Small intestine (tissue), 7 donors: ENCODE results near the gene SVOP. TPM values are rescaled to one million over a fixed set of nuclear protein-coding genes. Genes with fewer than 3 reads are reported as not detected.
"Not testable (repeated sequence)": the region's sequence is repeated elsewhere in the genome, so short reads cannot be mapped to it uniquely, and the experiment has no call there.

ENCODE experiments used
- DNase-seq, 2 donors: peaks; one replicate each; pipeline versions ENCODE4 v3.0.0 to v3.0.0-alpha.2; 2013
- FAIRE-seq: peaks from 2 replicates; lab custom pipeline; 2012; peaks lifted over from hg19 to GRCh38; lab: Jason Lieb, UNC
- H3K27ac ChIP-seq, 3 donors: one replicate each; pipeline ENCODE4 v1.5.1; 2013; ENCODE audit warnings: low read length in 2 of 3, mild to moderate bottlenecking in 2 of 3, control low read depth in 1 of 3, inconsistent platforms in 1 of 3, low read depth in 1 of 3, moderate library complexity in 1 of 3
- H3K27me3 ChIP-seq, 3 donors: one replicate each; pipeline ENCODE4 v1.6.1; 2013; ENCODE audit warnings: low read length in 3 of 3, inconsistent platforms in 1 of 3; ENCODE audit not compliant: control insufficient read depth in 3 of 3, insufficient read depth in 3 of 3
- H3K36me3 ChIP-seq, 3 donors: one replicate each; pipeline ENCODE4 v1.6.1; 2013; ENCODE audit warnings: low read length in 3 of 3, inconsistent platforms in 1 of 3, low read depth in 1 of 3, mild to moderate bottlenecking in 1 of 3, moderate library complexity in 1 of 3; ENCODE audit not compliant: control insufficient read depth in 3 of 3, insufficient read depth in 2 of 3
- H3K4me1 ChIP-seq, 3 donors: one replicate each; pipeline ENCODE4 v1.6.1; 2013; ENCODE audit warnings: low read length in 2 of 3, inconsistent platforms in 1 of 3, low read depth in 1 of 3, mild to moderate bottlenecking in 1 of 3, moderate library complexity in 1 of 3; ENCODE audit not compliant: control insufficient read depth in 3 of 3, insufficient read depth in 2 of 3
- H3K4me3 ChIP-seq, 3 donors: one replicate each; pipeline ENCODE4 v1.5.1; 2013; ENCODE audit warnings: low read length in 3 of 3, control low read depth in 1 of 3, inconsistent platforms in 1 of 3, low read depth in 1 of 3, mild to moderate bottlenecking in 1 of 3, moderate library complexity in 1 of 3
- H3K9me3 ChIP-seq, 2 donors: one replicate each; pipeline ENCODE4 v1.6.1; 2013; ENCODE audit warnings: low read depth in 1 of 2, low read length in 1 of 2; ENCODE audit not compliant: control insufficient read depth in 2 of 2, insufficient read depth in 1 of 2
- WGBS, 3 donors: extraction: QIAGEN DNeasy Blood & Tissue Kit; methylation state at CpG; one replicate each; pipeline ENCODE4 v1.1.7; 2013; 5-methylcytosine and 5-hydroxymethylcytosine counted together
- polyA plus RNA-seq, 4 donors: library from polyadenylated mRNA; stranded (reverse) in 3 of 4; unstranded in 1 of 4; fragments of 200-250 nt in 3 of 4; fragments of 120-200 nt in 1 of 4; gene quantifications; one replicate each; pipeline versions ENCODE4 v1.2.1 to v1.2.3, GENCODE V29; 2013
- donor health status: healthy with polysubstance abuse.
- donor health status: control.
- donor health status: control.
- donor health status: Bipolar disorder and iron deficiency.
- donor health status: healthy.

The SVOP gene
- polyA plus RNA-seq, 4 donors, result 0.37 to 0.94 TPM; not detected in 2

GRCh38 chr12:108859923-108860291 is 161.0 kb downstream of the SVOP start:
- FAIRE-seq, result no peak
- DNase-seq, result no peak

GRCh38 chr12:108859141-108859922 is 161.5 kb downstream of the SVOP start:
- not testable (repeated sequence) for DNase-seq, H3K36me3 ChIP-seq, H3K27me3 ChIP-seq, H3K9me3 ChIP-seq, FAIRE-seq, H3K4me3 ChIP-seq, H3K27ac ChIP-seq
- peaks cover 0 to 17% (median 3%) of the 10 kb centered on the region in 3 donors for H3K4me1 ChIP-seq
- 28 to 44% (median 34%) methylated on average over 6 of the region's 6 CpGs for WGBS, 3 donors

More at GRCh38 chr12:108859923-108860291, 161.0 kb downstream of the SVOP start:
- no peaks in the 10 kb centered on the region for H3K36me3 ChIP-seq
- WGBS, 3 donors, result 82 to 90% (median 83%) methylated on average over 1 of the region's 1 CpG
- no peaks in the 10 kb centered on the region for H3K9me3 ChIP-seq
- no peak overlapping the region for H3K27ac ChIP-seq
- H3K4me1 ChIP-seq, result peaks cover 0 to 17% (median 3%) of the 10 kb centered on the region in 3 donors
- H3K4me3 ChIP-seq, result no peak overlapping the region
- peaks cover 0 to 8% (median 0%) of the 10 kb centered on the region in 3 donors for H3K27me3 ChIP-seq

- Histone ChIP-seq H3K4me1 (peaks cover 0 to 17% (median 3%) of the 10 kb centered on the region in 3 donors), H3K4me3 (peak overlapping the region in 2 of 3 donors; percentile 51 to 92), H3K27me3 (peaks cover 0 to 8% (median 0%) of the 10 kb centered on the region in 3 donors), H3K36me3 (no peaks in the 10 kb centered on the region), H3K9me3 (no peaks in the 10 kb centered on the region), H3K27ac (peak overlapping the region in 1 of 3 donors; percentile 38)
- DNase-seq (peak in 1 of 2 donors; percentile 23), FAIRE-seq (no peak)
- 10 to 15% (median 11%) methylated on average over 18 of the region's 18 CpGs for WGBS, 3 donors
Measured at GRCh38 chr12:108858311-108859074, 162.4 kb downstream of the SVOP start.

Other genes with a start within 250 kb of the SVOP start
- gene SSH1, start 163.5 kb downstream of the SVOP start, polyA plus RNA-seq, result 10 to 100 TPM in 1 of 4 donors, 1 to 10 TPM in 3; 1.6 to 10.9 (median 4.6) TPM
- gene DAO, start 141.0 kb downstream of the SVOP start, polyA plus RNA-seq, result not detected
- 10 to 100 TPM in 1 of 4 donors, 1 to 10 TPM in 3; 4.9 to 25.5 (median 8.8) TPM for gene USP30, start 31.5 kb upstream of the SVOP start, polyA plus RNA-seq
- 10 to 100 TPM in 2 of 4 donors, 1 to 10 TPM in 2; 4.2 to 17.8 (median 9.9) TPM for gene ALKBH2, start 72.4 kb upstream of the SVOP start, polyA plus RNA-seq
- 10 to 100 TPM; 11.9 to 44.4 (median 26.7) TPM for gene UNG, start 76.5 kb upstream of the SVOP start, polyA plus RNA-seq
- gene ACACB, start 95.5 kb upstream of the SVOP start, polyA plus RNA-seq, result 10 to 100 TPM in 3 of 4 donors, 1 to 10 TPM in 1; 7.0 to 40.5 (median 14.1) TPM